GM18870 (cell line): ENCODE results near the gene TMEM182.

Source experiments
- ATAC-seq: cut with Tn5 transposase; IDR thresholded peaks from one replicate; pipeline ENCODE4 v1.9.1; 2021; ENCODE audit warnings: moderate library complexity; ENCODE audit not compliant: unreplicated experiment

The TMEM182 gene

GRCh38 chr2:102761763-102762162 is at the start of gene TMEM182:
Gene TMEM182 (plus strand): TSS chr2:102762031. CDS start chr2:102762218, 187 bp downstream.
- no peak for ATAC-seq

GRCh38 chr2:102717308-102718018 is 44.4 kb upstream of the TMEM182 start:
- no peak for ATAC-seq

GRCh38 chr2:102718387-102719316 is 43.2 kb upstream of the TMEM182 start:
- ATAC-seq: no peak

GRCh38 chr2:102724016-102724490 is 37.8 kb upstream of the TMEM182 start:
- ATAC-seq: no peak

- no peak for ATAC-seq
These were observed 37.3 kb upstream of the TMEM182 start for GRCh38 chr2:102724553-102724952.

GRCh38 chr2:102726128-102727087 is 35.4 kb upstream of the TMEM182 start:
- no peak for ATAC-seq

GRCh38 chr2:102735416-102736109 is 26.3 kb upstream of the TMEM182 start:
- no peak for ATAC-seq

- peak; percentile 3 for ATAC-seq
These were observed 25.8 kb upstream of the TMEM182 start for GRCh38 chr2:102736110-102736409.

- ATAC-seq: peak; percentile 80
These were observed 25.1 kb upstream of the TMEM182 start for GRCh38 chr2:102736410-102737409.

GRCh38 chr2:102737431-102737830 is 24.4 kb upstream of the TMEM182 start:
- peak; percentile 72 for ATAC-seq

- ATAC-seq: no peak
These were observed 18.6 kb upstream of the TMEM182 start for GRCh38 chr2:102743259-102743658.

GRCh38 chr2:102748107-102748506 is 13.7 kb upstream of the TMEM182 start:
- no peak for ATAC-seq

GRCh38 chr2:102749938-102750337 is 11.9 kb upstream of the TMEM182 start:
- peak; percentile 93 for ATAC-seq

- ATAC-seq: no peak
These were observed 8.2 kb upstream of the TMEM182 start for GRCh38 chr2:102753563-102754159.

- ATAC-seq: no peak
These were observed 7.2 kb upstream of the TMEM182 start for GRCh38 chr2:102754456-102755145.

GRCh38 chr2:102755284-102755683 is 6.5 kb upstream of the TMEM182 start:
- no peak for ATAC-seq

- ATAC-seq: no peak
These were observed 3.4 kb upstream of the TMEM182 start for GRCh38 chr2:102758439-102758838.

GRCh38 chr2:102764083-102764482 is 2.3 kb downstream of the TMEM182 start:
- no peak for ATAC-seq
